H1 (cell line): Measurements from ENCODE around the gene ZNF835.

Experiments used
- ATF3 ChIP-seq: IDR thresholded peaks from 2 replicates; pipeline ENCODE4 v1.6.1; 2011; ENCODE audit warnings: low read depth, mild to moderate bottlenecking, low read length; ENCODE audit not compliant: insufficient read depth
- CTCF ChIP-seq, 3 experiments: IDR thresholded peaks; 1 replicate in 2 of 3; 2 replicates in 1 of 3; pipeline versions ENCODE4 v1.5.1 to v1.6.1; 2011; ENCODE audit warnings: low read length in 3 of 3, mild to moderate bottlenecking in 3 of 3, inconsistent platforms in 2 of 3, low read depth in 1 of 3, moderate library complexity in 1 of 3; ENCODE audit not compliant: insufficient read depth in 1 of 3; ENCODE audit errors: control extremely low read depth in 1 of 3
- YY1 ChIP-seq: IDR thresholded peaks from 2 replicates; pipeline ENCODE4 v1.6.1; 2011; ENCODE audit warnings: low read depth, mild to moderate bottlenecking, low read length

- TF ChIP-seq YY1 (no peak), ATF3 (no peak), CTCF (IDR thresholded peaks at IDR 0.05; ENCODE audit: control extremely low read depth in 1 of 3, insufficient read depth in 1 of 3, low read depth in 1 of 3, low read length in 3 of 3) (no peak)
These were observed 38.9 kb upstream of the ZNF835 start for GRCh38 chr19:56710437-56710836.
